Stimulated activated CD4-positive, alpha-beta T cell treated with anti-CD3 and anti-CD28 coated beads, TNF-alpha, amount 100 ng/mL, for 48 hours (primary cell): ENCODE results near the gene NTN3.
"Not testable (repeated sequence)": the region's sequence is repeated elsewhere in the genome, so short reads cannot be mapped to it uniquely, and the experiment has no call there.

Source experiments
- DNase-seq, 3 donors: peaks; one replicate each; pipeline ENCODE4 v3.0.0-alpha.2; 2020; ENCODE audit warnings: low read depth in 3 of 3

The NTN3 gene

DNA sequence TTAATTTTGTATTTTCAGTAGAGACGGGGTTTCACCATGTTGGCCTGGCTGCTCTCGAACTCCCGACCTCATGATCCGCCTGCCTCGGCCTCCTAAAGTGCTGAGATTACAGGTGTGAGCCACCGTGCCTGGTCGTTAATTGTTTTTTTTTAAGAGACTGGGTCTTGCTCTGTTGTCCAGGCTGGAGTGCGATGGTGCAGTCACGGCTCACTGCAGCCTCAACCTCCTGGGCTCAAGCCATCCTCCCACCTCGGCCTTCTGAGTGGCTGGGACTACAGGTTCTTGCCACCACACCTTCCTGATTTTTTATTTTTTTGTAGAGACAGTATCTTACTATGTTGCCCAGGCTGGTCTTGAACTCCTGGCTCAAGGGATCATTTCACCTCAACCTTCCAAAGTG is 8.9 kb downstream of the NTN3 start:
- DNase-seq = not testable (repeated sequence)

DNA sequence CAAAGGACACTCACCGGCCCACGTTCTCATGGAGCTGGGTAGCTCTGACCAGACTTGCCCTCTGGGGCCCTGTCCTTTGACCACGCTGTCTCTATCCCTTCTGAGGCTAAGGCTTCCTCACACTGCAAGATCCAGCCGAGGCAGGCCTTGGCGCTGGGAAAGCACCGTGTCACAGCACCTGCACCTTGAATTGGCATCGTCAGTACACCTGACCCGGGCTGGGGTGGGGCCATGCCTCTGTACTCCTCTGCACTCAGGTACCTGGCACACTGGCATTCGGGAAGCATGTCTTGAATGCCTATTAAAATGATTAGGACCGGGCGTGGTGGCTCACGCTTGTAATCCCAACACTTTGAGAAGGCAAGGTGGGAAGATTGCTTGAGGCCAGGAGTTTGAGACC is 9.9 kb downstream of the NTN3 start:
- DNase-seq = no peak

DNA sequence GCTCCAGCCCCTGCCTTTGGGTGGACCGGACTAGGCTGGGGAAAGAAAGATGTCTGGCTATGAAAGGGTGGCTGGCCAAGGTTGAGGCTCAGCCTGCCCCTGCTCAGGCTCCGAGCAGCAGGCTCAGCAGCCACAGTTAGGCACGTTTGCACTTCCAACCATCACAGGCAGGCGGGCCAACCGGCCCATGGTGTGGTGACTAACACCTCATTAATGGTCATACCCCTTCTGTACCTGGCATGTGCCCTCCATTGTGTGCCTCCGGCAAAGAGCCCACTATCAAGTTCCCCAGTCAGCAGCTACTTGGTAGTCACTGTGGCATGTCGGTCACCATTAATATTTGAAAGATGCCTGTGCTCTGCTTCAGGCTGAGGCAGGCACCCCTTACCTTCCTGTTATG is 10.6 kb downstream of the NTN3 start:
- DNase-seq = no peak

DNA sequence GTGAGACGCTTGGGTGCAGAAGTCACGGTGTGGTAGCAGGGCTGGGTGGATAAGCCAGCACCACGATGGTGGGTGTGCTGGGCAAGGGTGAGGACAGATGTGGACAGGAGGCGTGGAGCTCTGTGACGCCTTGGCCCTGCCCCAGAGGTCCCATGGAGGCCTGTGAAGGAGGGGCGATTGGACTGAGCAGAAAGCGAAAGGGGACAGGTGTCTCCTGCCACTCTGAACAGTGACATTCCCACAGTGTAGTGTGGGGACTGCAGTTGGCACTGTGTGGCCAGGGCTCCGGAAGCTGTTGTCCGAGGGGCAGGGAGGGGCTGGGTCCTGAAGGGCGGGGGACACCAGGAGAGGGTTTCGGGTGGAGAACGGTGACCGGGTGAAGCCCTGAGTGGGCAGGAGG is 11.2 kb downstream of the NTN3 start:
- DNase-seq = no peak

DNA sequence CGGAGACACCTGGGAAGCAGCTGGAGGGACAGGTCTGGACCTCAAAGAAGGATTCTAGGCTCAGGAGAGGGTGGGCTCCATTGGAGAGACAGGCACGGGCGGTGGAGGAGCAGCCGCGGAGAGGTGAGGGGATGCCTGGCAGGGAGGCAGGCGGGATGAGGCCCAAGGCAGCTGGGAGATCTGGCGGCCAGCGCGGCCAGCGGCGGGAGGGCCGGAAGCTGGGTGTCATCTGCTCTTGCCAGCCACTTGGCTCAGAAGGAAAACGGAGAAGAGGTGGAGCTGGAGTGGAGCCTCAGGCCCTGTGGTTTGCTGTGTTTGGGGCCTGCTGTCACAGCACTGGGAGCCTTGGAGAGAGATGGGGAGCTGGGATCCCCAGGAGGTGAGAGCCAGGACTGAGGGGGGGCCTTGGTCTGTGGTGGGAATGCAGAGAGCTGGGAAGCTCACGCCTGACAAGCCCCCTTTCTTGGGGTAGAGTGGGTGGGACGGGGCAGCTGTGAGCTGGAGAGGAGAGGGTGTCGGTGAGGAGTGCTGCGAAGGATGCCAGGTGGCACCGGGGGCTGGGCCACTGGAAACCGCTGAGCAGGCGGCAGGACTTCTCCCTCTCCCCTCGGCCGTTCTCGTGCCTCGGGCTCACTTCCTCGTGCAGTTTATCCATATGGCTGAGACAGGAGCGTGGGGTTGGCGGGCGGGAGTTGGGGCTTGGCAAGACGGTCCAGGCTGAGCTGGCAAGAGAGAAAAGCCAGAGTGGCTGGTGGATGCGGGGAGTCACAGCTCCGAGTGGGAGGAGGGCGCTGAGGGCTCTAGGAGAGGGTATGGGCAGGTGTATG is 11.8 kb downstream of the NTN3 start:
- no peak for DNase-seq

DNA sequence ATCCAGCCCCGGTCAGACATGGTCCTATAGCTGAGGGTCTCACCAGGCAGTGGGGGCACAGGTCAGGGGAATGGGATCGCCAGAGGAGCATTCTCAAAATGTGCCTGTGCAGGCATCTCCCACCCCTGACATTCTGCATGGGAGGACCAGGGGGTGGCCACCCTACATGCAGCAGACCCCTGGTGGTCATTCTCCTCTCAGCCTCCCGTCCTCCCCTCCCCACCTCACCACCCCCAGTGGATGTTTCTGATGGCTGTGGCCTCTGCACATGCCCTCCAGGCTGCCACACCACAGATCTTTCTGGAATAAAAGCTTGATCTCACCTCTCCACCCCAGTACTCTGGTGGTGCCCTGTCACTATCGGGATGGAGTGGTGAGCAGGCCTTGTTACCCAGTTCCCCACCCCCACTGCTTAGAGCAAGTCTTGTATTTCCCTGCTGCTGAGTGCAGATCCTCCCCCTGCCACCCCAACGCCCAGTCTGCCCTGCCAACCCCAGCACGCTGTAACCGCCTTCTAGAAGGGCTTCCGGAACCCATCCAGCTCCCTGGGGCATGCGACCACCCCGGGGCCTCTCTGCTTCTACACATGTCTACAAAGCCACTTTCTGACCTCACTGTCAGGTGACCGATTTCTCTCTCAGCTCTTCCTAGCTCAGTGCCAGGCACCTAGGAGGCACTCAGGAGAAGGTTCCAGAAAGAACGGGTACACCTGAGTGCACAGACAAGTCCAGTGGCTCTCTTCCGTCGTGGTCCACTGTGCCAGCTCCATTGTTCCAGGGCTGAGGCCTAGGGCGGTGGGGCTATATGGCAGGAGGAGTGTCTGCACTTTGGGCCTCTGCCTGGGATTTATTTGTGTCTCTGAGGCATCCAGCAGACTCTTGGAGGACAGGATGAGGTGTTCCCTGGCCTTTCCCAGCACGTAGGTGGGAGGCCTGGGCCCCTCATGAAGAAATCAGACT is 13.1 kb downstream of the NTN3 start:
- DNase-seq = no peak

DNA sequence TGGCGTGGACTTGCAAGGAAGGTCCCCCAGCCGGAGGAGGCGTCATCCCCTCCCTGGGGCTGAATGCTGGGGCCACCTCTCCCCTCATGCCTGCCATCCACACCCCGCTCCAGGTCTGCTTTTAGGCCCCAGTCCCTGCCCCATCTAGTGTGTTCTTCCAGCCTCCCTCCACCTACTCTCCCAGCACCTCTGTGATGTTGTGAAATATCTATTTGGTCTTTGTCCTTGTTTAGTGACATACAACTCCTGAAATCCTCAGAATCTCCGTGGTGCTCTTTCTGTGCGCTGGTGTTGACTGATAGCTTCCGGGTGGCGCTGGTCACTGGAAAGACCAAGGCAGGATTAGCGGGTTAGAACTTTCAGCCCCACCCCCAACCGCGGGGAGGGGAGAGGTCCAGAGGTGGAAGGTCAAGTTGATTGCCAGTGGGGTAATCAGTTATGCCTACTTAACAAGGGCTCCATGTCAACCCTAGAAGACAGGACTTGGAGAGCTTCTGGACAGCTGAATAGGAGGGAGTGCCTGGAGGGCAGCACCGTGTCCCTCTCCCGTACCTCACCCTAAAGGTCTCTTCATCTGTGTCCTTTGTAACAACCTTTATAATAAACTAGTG is 13.9 kb downstream of the NTN3 start:
- no peak for DNase-seq

DNA sequence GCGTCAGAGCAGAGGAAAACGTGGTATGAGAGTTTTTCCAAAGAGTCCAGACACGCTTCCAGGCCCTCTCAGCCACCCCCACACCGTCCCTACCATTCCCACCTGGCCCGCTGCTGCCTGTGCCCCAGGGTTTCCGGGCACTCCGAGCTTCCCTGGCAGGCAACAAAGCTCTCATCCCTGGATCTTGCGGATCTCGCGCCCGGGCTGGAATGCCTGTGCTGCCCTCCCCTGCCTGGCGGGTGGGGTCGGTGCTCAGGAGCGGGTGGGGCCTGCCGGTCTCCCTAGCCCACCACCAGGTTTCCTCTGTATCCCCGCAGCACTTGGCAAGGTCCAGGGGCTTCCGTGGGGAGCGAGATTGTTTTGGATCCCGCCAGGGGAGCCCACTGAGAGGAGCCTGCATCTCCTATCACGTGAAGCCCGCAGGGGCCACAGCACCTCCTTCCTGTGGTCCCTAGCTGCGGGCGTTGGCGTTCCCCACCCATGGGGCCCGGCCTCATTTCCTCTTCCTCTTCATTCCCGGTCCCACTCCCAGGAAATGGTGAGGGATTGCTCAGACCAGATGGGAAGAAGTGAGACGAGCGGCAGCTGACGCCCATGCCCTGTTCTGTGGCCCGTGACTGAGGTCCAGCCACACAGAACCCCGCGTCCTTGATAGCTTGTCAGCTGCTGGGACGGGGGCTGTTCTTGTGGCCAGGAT is 14.9 kb downstream of the NTN3 start:
- DNase-seq = no peak

DNA sequence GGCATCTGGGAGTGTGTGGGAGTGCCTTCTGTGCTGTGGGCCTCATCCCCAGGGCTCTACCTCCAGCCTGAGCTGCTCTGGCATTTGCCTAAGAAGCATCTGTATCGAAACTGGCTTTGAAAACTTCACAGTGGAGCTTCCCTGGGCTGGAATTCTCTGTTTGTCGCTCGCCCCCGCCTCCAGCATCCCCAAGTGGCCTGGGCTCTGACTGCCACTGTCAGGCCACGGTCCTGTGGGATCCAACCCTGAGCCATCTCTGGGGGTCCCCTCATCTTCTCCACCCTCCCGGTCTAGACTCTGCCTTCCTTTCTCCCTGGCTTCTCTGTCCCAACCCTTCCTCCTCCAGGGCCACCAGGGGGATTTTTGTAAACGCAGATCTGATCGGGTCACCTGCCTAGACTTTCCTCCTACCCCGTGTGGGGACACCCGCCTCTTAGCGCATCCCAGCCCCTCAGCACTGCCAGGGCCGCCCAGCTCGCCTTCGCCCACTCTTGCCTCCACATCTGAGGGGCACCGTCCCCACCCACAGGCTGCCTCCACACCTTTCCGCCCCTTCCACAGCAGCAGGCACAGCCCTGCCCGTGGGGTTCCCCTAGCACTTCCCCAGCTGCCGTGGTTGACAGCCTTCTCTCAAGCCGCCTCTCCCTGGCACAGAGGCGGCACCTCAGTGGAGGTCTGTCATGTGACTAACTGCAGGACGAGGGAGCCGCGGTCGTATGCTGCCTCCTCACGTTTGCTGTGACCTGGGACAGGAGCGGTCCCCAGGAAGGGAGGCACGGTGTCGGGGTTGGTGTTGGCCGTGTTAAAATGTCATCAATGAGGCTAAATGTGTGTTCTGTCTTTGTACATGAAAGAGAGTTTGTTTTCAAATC is 15.8 kb downstream of the NTN3 start:
- DNase-seq = peak; percentile 48 to 63 (median 55)

DNA sequence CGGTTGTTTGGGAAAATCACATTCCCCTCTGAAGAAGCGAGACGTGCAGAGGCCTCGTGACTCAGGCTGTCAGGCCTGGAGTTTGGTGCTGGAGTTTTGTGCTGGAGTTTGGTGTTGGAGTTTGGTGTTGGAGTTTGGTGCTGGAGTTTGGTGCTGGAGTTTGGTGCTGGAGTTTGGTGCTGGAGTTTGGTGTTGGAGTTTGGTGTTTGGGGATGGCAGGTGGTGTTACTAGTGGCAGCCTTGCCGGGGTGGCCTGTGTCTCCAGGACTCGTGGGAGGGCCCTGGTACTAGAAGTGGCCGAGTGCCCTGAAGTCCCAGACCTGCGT is 16.4 kb downstream of the NTN3 start:
- DNase-seq = no peak

DNA sequence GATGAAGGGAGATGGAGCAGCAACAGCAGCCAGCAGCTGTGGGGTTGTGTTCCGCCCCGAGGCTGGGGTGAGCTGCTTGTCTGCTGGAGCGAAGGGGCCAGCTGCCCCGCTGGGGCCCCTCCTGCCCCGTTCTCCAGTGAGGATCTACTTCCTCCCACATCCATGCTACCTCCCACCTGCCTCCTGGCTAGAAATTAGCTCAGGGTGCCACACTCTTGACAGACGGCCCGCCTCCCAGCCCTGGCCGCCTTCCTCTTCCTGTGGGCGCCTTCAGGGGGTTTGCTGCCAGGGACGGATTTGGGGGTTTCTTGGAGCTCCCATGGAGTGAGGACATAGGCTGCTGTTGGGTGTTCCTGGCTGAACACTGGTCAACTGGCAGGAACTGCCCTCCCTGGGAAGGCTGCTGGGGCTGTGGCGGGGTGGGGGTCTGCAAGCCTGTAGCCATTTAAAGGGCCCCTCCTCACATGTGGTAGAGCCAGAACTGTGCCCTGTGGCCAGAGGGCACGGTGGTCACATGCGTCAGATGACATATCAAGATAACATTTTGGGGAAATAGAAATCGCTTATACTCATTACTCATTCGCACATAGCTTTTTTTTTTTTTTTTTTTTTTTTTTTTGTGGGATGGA is 16.9 kb downstream of the NTN3 start:
- DNase-seq = no peak

DNA sequence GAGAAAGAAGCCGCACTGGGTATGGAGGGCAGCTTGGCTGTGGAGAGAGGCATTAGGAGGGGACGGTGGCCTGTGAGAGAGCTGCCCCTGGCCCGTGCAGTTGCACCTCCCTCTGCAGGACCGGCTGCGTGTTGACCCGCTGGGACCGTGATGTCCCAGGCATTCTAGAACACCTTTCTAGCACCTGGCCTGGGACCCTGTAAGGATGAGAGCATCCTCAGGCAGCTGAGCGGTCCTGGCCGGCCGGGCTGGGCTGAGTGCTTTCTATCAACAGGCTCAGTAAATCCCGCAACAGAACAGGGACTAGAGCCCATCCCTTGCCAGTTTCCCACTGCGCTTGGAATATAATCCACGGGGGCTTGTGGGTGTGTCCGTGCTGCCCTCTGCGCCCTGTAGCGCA is 18.5 kb downstream of the NTN3 start:
- no peak for DNase-seq

DNA sequence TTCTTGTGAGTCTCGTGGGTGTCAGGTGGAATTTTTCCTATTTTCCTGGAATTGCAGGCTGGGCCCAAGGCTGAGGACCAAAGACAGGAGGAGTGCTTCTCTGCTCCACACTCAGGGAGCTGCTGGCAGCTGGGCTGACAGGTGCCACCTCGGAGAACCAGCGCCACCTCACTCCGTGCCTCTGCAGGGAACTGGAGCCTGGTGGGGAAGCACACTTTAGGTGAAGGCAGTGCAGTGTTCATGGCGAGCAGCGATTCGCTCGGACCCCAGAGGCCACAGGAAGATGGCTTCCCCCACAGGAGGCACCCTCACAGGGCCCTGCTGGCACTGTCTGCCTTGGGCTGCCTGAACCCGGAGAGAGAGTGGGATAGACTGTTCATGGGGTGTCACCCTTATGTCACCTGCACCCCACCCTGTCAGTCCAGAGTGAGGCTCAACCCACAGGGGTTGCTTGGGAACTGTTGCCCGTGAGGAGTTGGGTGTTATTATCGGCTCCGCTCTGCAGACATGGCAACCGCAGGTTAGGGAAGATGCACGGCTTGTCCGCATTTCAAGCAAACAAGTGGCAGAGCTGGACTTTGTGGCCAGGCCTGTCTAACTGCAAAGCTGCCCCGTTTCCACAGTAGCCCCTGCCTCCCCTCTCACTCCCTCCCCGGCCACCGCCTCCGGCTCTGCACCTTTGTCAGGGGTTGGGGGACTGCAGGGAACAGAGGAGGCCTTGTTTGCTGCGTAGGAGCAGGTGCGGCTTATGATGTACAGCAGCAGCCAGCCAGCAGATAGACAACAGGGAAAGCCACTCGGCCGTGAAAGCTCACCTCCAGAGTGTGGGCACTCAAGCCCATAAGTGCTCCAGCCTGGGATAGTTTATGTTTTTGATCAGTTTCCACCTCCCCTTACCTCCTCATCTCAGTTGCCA is 19.4 kb downstream of the NTN3 start:
- DNase-seq = no peak

DNA sequence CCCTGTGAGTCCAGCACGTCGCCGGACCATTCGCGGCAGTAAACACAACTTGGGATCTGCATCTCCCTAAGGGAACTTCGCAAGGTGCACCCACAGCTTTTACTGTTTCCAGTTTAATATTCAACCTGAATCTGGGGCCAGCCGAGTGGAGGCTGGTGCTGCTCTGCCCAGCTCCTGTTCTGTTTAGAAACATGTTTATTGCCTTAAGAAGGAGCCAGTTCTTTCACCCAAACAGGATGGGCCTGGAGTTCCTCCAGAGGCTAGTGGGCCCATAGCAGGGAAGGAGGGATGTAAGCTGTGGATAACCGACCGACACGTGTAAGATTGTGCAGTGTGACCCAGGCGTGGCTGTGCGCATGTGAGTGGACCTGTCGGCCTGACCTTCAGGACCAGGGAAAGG is 21.2 kb downstream of the NTN3 start:
- DNase-seq = no peak

DNA sequence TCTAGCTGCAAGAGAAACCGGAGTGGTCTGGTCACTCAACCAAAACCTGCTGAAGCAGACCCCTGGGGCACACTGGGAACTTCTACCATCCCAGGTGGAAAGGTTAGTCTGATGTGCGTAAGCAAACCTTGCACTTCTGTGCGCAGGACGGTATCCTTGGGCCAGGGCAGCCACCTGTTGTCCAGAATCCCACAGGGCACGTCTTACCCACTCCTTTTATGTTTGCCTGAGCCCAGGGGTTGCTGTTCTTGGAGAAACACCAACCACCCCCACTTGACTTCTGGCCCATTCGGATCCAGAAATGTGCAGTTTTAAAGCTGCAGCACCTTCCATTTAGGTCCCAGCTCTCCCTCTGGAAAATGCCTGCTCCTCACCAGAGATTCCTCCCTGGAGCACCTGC is 22.5 kb downstream of the NTN3 start:
- no peak for DNase-seq

DNA sequence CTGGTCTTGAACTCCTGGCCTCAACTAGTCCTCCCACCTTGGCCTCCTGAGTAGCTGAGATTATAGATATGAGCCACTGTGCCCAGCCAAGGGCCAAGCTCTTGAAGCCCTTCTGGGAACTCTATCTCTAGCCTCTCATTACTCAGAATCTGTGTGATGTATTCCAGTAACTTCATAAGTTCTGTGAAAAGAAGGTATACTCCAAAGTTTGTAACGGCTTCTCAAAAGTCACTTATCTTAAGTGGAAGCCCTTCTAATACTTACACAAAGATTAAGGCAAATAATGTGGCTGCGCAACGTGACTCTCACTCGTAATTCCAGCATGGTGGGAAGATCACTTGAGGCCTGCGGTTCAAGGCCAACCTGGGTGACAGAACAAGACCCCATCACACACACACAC is 23.5 kb downstream of the NTN3 start:
- DNase-seq = no peak

DNA sequence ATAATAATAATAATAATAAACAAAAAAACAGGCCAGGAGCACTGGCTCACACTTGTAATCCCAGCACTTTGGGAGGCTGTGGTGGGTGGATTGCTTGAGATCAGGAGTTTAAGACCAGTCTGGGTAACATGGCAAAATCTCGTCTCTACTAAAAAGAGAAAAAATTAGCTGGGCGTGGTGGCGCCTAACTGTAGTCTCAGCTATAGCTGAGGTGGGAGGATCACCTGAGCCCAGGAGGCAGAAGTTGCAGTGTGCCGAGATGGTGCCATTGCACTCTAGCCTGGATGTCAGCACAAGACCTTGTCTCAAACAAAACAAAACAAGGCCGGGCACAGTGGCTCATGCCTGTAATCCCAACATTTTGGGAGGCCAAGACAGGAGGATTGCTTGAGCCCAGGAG is 23.9 kb downstream of the NTN3 start:
- DNase-seq = no peak

DNA sequence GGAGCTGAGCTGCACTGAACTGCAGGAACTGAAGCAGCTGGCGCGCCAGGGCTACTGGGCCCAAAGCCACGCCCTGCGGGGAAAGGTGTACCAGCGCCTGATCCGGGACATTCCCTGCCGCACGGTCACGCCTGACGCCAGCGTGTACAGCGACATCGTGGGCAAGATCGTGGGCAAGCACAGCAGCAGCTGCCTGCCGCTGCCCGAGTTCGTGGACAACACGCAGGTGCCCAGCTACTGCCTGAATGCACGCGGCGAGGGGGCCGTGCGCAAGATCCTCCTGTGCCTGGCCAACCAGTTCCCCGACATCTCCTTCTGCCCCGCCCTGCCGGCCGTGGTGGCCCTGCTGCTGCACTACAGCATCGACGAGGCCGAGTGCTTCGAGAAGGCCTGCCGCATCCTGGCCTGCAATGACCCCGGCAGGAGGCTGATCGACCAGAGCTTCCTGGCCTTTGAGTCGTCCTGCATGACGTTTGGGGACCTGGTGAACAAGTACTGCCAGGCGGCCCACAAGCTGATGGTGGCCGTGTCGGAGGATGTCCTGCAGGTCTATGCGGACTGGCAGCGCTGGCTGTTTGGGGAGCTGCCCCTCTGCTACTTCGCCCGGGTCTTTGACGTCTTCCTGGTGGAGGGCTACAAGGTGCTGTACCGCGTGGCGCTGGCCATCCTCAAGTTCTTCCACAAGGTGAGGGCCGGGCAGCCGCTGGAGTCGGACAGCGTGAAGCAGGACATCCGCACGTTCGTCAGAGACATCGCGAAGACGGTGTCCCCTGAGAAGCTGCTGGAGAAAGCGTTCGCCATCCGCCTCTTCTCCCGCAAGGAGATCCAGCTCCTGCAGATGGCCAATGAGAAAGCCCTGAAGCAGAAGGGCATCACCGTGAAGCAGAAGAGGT is 25.4 kb downstream of the NTN3 start:
- DNase-seq = no peak
